GM18526 (cell line): ENCODE results near the gene SPTLC2.

Experiments
- POLR2A ChIP-seq: IDR thresholded peaks from 3 replicates; pipeline ENCODE4 v1.6.1; 2011; ENCODE audit not compliant: insufficient read length; ENCODE audit errors: extremely low read depth

Gene SPTLC2

GRCh38 chr14:77579065-77579464 lies 37.4 kb downstream of the SPTLC2 start:
- TF ChIP-seq POLR2A: no peak

- TF ChIP-seq POLR2A: no peak
Observed at GRCh38 chr14:77574446-77575115, 41.9 kb downstream of the SPTLC2 start.

GRCh38 chr14:77573964-77574363 lies 42.5 kb downstream of the SPTLC2 start:
- no peak for TF ChIP-seq POLR2A

- TF ChIP-seq POLR2A: no peak
Observed at GRCh38 chr14:77570706-77571268, 45.6 kb downstream of the SPTLC2 start.

GRCh38 chr14:77565994-77566305 lies 50.5 kb downstream of the SPTLC2 start:
- TF ChIP-seq POLR2A: no peak

- no peak for TF ChIP-seq POLR2A
Observed at GRCh38 chr14:77565289-77565993, 51.0 kb downstream of the SPTLC2 start.

GRCh38 chr14:77562681-77563080 lies 53.8 kb downstream of the SPTLC2 start:
- TF ChIP-seq POLR2A: no peak

- TF ChIP-seq POLR2A: no peak
Observed at GRCh38 chr14:77561881-77562280, 54.6 kb downstream of the SPTLC2 start.

- TF ChIP-seq POLR2A: no peak
Observed at GRCh38 chr14:77559381-77559780, 57.1 kb downstream of the SPTLC2 start.

- no peak for TF ChIP-seq POLR2A
Observed at GRCh38 chr14:77557391-77557790, 59.0 kb downstream of the SPTLC2 start.

GRCh38 chr14:77556946-77557345 lies 59.5 kb downstream of the SPTLC2 start:
- TF ChIP-seq POLR2A: no peak

- TF ChIP-seq POLR2A: no peak
Observed at GRCh38 chr14:77554816-77555599, 61.4 kb downstream of the SPTLC2 start.

GRCh38 chr14:77554207-77554606 lies 62.2 kb downstream of the SPTLC2 start:
- TF ChIP-seq POLR2A: no peak

GRCh38 chr14:77549451-77549850 lies 67.0 kb downstream of the SPTLC2 start:
- TF ChIP-seq POLR2A: no peak

- TF ChIP-seq POLR2A: no peak
Observed at GRCh38 chr14:77547512-77548180, 68.8 kb downstream of the SPTLC2 start.

GRCh38 chr14:77544571-77544970 lies 71.9 kb downstream of the SPTLC2 start:
- TF ChIP-seq POLR2A: no peak
